ENCODE data around the gene ABCA1. TPM values are rescaled to one million over a fixed set of nuclear protein-coding genes. Genes with fewer than 3 reads are reported as not detected.

Gene ABCA1
- total RNA-seq, 4 donors from 2014 or later = 59.2 to 84.1 (median 80.5) TPM

DNA sequence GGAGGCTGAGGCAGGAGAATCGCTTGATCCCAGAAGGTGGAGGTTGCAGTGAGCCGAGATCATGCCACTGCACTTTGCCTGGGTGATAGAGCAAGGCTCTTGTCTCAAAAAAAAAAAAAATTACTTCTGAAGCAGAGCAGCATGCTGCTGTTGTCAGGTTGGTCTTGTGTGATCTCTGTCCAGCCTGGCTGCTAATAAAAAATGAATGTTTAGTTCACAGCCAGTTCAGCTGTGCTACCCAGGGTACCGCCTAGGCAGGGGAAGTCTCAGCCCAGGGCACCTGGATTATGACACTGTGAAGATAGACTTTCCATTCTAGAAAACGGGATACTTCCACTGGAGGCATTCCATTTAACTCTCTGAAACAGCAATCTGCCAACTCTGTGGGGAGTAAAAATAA, 23.5 kb upstream of the ABCA1 start:
- Histone ChIP-seq H3K36me3 (no peaks in the 10 kb centered on the region), H3K9me3 (no peaks in the 10 kb centered on the region), H3K4me3 (no peak overlapping the region), H3K4me1 (no peaks in the 10 kb centered on the region), H3K27me3 (no peaks in the 10 kb centered on the region), H3K27ac (no peak overlapping the region)
- no peak for DNase-seq (ENCODE audit: low spot score in 2 of 2)
- TF ChIP-seq POLR2A (IDR thresholded peaks at IDR 0.05) (no peak), EP300 (IDR thresholded peaks at IDR 0.05) (no peak)
- TF ChIP-seq, protein P1, sequence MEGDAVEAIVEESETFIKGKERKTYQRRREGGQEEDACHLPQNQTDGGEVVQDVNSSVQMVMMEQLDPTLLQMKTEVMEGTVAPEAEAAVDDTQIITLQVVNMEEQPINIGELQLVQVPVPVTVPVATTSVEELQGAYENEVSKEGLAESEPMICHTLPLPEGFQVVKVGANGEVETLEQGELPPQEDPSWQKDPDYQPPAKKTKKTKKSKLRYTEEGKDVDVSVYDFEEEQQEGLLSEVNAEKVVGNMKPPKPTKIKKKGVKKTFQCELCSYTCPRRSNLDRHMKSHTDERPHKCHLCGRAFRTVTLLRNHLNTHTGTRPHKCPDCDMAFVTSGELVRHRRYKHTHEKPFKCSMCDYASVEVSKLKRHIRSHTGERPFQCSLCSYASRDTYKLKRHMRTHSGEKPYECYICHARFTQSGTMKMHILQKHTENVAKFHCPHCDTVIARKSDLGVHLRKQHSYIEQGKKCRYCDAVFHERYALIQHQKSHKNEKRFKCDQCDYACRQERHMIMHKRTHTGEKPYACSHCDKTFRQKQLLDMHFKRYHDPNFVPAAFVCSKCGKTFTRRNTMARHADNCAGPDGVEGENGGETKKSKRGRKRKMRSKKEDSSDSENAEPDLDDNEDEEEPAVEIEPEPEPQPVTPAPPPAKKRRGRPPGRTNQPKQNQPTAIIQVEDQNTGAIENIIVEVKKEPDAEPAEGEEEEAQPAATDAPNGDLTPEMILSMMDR (IDR thresholded peaks at IDR 0.05) = no peak
- WGBS, 2 donors = 81 to 88% methylated on average over 4 of the region's 4 CpGs

DNA sequence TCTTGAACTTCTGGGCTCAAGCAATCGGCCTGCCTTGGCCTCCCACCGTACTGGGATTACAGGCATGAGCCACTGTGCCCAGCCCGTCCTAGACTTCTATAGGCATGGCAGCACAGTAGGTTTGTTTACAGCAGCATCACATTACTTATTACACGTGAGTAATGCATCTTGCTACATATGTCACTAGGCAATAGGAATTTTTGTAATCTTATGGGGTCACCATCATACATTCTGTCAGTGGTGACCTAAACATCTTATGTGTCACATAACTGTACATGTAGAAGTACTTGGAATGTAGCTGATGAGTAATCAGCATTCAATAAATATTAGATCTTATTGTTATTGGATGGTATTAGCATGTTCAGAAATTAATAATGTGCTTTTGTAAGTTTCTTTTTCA, 22.9 kb upstream of the ABCA1 start:
- no peak overlapping the region for H3K27ac ChIP-seq
- DNase-seq (ENCODE audit: low spot score in 2 of 2) = no peak
- no peaks in the 10 kb centered on the region for H3K4me1 ChIP-seq
- H3K9me3 ChIP-seq = no peaks in the 10 kb centered on the region
- 91 to 92% methylated on average over 4 of the region's 4 CpGs for WGBS, 2 donors
- no peak overlapping the region for H3K4me3 ChIP-seq
- H3K36me3 ChIP-seq = no peaks in the 10 kb centered on the region
- no peak for TF ChIP-seq EP300 (IDR thresholded peaks at IDR 0.05)
- TF ChIP-seq, protein P1 (IDR thresholded peaks at IDR 0.05) = no peak
- no peak for TF ChIP-seq POLR2A (IDR thresholded peaks at IDR 0.05)
- H3K27me3 ChIP-seq = no peaks in the 10 kb centered on the region

DNA sequence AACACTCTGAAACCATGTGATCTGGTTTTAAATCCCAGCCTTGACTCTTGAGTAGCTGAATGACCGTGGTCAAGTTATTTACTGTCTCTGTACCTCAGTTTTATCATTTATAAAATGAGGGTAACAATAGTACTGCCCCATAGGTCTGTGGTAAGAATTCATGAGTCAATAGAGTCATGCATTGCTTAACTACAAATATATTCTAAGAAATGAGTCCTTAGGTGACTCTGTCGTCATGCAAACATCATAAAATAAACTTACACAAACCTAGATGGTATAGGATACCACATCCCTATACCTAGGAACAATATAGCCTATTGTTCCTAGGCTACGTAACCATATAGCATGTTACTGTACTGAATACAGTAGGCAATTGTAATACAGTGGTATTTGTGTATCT, 20.3 kb upstream of the ABCA1 start:
- DNase-seq (ENCODE audit: low spot score in 2 of 2) = no peak
- WGBS, 2 donors = 72 to 78% methylated on average over 3 of the region's 3 CpGs
- H3K4me3 ChIP-seq = no peak overlapping the region
- no peaks in the 10 kb centered on the region for H3K4me1 ChIP-seq
- no peaks in the 10 kb centered on the region for H3K9me3 ChIP-seq
- TF ChIP-seq EP300 (IDR thresholded peaks at IDR 0.05) = no peak
- TF ChIP-seq, protein P1 (IDR thresholded peaks at IDR 0.05) = no peak
- TF ChIP-seq POLR2A (IDR thresholded peaks at IDR 0.05) = no peak
- no peaks in the 10 kb centered on the region for H3K27me3 ChIP-seq
- H3K36me3 ChIP-seq = no peaks in the 10 kb centered on the region
- no peak overlapping the region for H3K27ac ChIP-seq

DNA sequence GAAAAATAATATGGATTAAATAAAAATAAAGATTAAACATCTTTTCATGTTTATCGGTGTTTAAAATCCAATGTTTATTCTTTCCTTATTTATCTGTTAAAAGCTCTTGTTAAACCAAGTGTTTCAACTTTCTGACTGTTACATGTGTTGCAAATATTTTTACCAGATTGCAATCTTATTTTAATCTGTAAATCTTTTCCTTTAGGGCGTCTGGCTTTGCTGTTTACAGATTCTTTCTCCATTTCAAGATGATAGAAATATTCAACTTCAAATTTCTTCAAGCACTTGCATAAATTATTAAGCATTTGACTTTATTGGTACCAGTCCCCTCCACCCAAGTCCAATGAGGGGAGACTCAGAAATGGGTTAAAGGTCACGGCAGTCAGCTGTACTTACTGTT, 16.9 kb upstream of the ABCA1 start:
- no peak overlapping the region for H3K27ac ChIP-seq
- H3K4me3 ChIP-seq = no peak overlapping the region

DNA sequence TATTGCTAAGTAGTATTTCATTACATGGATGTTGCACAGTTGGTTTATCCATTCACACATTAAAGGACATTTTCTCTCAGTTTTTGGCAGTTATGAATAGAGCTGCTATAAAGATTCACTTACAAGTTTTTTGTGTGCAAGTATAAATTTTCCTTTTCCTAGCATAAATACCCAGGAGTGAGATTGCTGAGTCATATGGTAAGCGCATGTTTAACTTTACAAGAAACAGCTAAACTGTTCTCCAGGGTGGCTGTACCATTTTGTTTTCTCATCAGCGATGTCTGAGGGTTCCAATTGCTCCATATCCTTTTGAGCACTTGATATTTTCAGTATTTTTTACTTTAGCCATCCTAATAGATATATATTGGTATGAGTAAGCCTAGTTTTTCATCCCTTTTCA, 16.4 kb upstream of the ABCA1 start:
- H3K36me3 ChIP-seq = no peaks in the 10 kb centered on the region
- 80 to 82% methylated on average over 2 of the region's 2 CpGs for WGBS, 2 donors
- H3K27ac ChIP-seq = no peak overlapping the region
- no peaks in the 10 kb centered on the region for H3K27me3 ChIP-seq
- DNase-seq (ENCODE audit: low spot score in 2 of 2) = no peak
- no peak overlapping the region for H3K4me3 ChIP-seq
- H3K4me1 ChIP-seq = no peaks in the 10 kb centered on the region
- TF ChIP-seq, protein P1 (IDR thresholded peaks at IDR 0.05) = no peak
- TF ChIP-seq EP300 (IDR thresholded peaks at IDR 0.05) (no peak), POLR2A (IDR thresholded peaks at IDR 0.05) (no peak)
- H3K9me3 ChIP-seq = no peaks in the 10 kb centered on the region

More for the DNA sequence above, 16.9 kb upstream of the ABCA1 start:
- WGBS, 2 donors = 82 to 85% methylated on average over 3 of the region's 3 CpGs
- TF ChIP-seq POLR2A (IDR thresholded peaks at IDR 0.05) (no peak), EP300 (IDR thresholded peaks at IDR 0.05) (no peak)
- TF ChIP-seq, protein P1 (IDR thresholded peaks at IDR 0.05) = no peak
- Histone ChIP-seq H3K9me3 (no peaks in the 10 kb centered on the region), H3K27me3 (no peaks in the 10 kb centered on the region), H3K4me1 (no peaks in the 10 kb centered on the region), H3K36me3 (no peaks in the 10 kb centered on the region)
- no peak for DNase-seq (ENCODE audit: low spot score in 2 of 2)
